Choroid plexus epithelial cell (primary cell): ENCODE measurements around the gene GPD1L.

Source experiments
- DNase-seq: peaks from one replicate; pipeline ENCODE4 v3.0.0-alpha.2; 2010; ENCODE audit warnings: low read depth
- H3K4me3 ChIP-seq: 2 replicates; pipeline ENCODE4 v1.5.1; 2011; ENCODE audit warnings: low read depth, mild to moderate bottlenecking, control low read depth, low read length, moderate library complexity
- CTCF ChIP-seq: conservative IDR thresholded peaks from 2 replicates; pipeline ENCODE4 v1.5.1; 2011; ENCODE audit warnings: low read depth, mild to moderate bottlenecking, control low read depth, inconsistent platforms, low read length, moderate library complexity

Gene GPD1L

GRCh38 chr3:32177702-32178198 lies 71.3 kb downstream of the GPD1L start:
- peak; percentile 99 for TF ChIP-seq CTCF
- no peak overlapping the region for H3K4me3 ChIP-seq
- DNase-seq = peak; percentile 95

DNA sequence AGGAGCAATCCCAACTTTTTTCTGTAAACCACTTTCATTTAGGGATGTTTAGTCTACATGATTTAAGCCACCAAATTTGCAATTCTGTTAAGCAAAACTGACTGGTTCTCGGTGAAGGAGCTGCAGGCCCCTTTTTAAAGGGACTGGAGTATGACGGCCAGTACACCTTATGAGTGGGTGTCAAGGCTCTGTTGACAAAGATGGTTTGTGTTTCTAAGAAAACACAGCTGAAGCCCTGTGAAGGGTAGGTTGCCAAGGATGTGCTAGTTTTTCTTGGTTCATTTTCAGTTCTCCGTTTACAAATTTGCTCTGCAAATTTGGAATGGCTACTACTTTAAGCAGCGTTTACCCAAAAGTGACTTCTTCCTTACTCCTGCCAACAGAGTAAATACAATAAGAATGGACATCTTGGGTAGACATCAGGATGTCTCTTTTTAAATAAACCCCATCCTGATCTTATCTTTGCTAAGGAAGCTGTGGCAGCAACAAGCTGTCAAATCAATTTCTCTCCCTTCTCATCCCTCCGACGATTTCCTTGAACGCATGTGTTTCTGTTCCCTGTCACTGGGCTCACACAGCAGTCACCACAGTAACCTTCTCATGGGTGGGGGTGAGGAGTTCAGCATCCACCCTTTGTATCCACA lies 73.8 kb downstream of the GPD1L start:
- no peak overlapping the region for H3K4me3 ChIP-seq
- DNase-seq = no peak
- no peak for TF ChIP-seq CTCF

- H3K4me3 ChIP-seq = no peak overlapping the region
- no peak for TF ChIP-seq CTCF
- DNase-seq = no peak
Measured at GRCh38 chr3:32181365-32181764, 74.9 kb downstream of the GPD1L start.

GRCh38 chr3:32181796-32182195 lies 75.4 kb downstream of the GPD1L start:
- TF ChIP-seq CTCF = no peak
- no peak overlapping the region for H3K4me3 ChIP-seq
- DNase-seq = no peak

GRCh38 chr3:32184187-32184730 lies 77.8 kb downstream of the GPD1L start:
- no peak for DNase-seq
- H3K4me3 ChIP-seq = no peak overlapping the region
- no peak for TF ChIP-seq CTCF

- H3K4me3 ChIP-seq = no peak overlapping the region
- TF ChIP-seq CTCF = no peak
- DNase-seq = no peak
Measured at GRCh38 chr3:32186097-32186496, 79.7 kb downstream of the GPD1L start.

- DNase-seq = no peak
Measured at GRCh38 chr3:32186876-32187275, 80.5 kb downstream of the GPD1L start.

More at GRCh38 chr3:32186876-32187275, 80.5 kb downstream of the GPD1L start:
- H3K4me3 ChIP-seq = no peak overlapping the region
- TF ChIP-seq CTCF = no peak
